HUES6 (cell line): Measurements from ENCODE around the gene CYTH4.

Experiments used
- H3K27ac ChIP-seq: 2 replicates; pipeline ENCODE4 v1.7.0; 2013; ENCODE audit warnings: low read depth, mild to moderate bottlenecking, low read length, inconsistent platforms
- H3K27me3 ChIP-seq: 2 replicates; pipeline ENCODE4 v1.6.1; 2013; ENCODE audit warnings: low read length; ENCODE audit not compliant: control insufficient read depth, insufficient read depth
- H3K36me3 ChIP-seq: 2 replicates; pipeline ENCODE4 v1.6.1; 2013; ENCODE audit warnings: low read length; ENCODE audit not compliant: control insufficient read depth, insufficient read depth
- H3K4me1 ChIP-seq: 2 replicates; pipeline ENCODE4 v1.6.1; 2013; ENCODE audit warnings: low read length; ENCODE audit not compliant: control insufficient read depth, insufficient read depth
- H3K4me3 ChIP-seq: 2 replicates; pipeline ENCODE4 v1.5.1; 2013; ENCODE audit warnings: low read depth, low read length
- H3K9ac ChIP-seq: one replicate; pipeline ENCODE4 v1.6.1; 2013; ENCODE audit warnings: mild to moderate bottlenecking, low read length
- H3K9me3 ChIP-seq: 2 replicates; pipeline ENCODE4 v1.6.1; 2013; ENCODE audit warnings: low read depth, low read length; ENCODE audit not compliant: control insufficient read depth, insufficient read depth

Gene CYTH4

GRCh38 chr22:37275134-37275533, 7.2 kb upstream of the CYTH4 start:
- Histone ChIP-seq H3K9ac (no peak overlapping the region), H3K27me3 (no peaks in the 10 kb centered on the region), H3K4me1 (no peaks in the 10 kb centered on the region; the same call in 1 of the 2 replicates), H3K9me3 (no peaks in the 10 kb centered on the region), H3K36me3 (no peaks in the 10 kb centered on the region), H3K4me3 (no peak overlapping the region), H3K27ac (no peak overlapping the region)

GRCh38 chr22:37275622-37276021, 6.7 kb upstream of the CYTH4 start:
- H3K27ac ChIP-seq = no peak overlapping the region
- no peaks in the 10 kb centered on the region; the same call in 1 of the 2 replicates for H3K4me1 ChIP-seq
- H3K9me3 ChIP-seq = no peaks in the 10 kb centered on the region
- H3K9ac ChIP-seq = no peak overlapping the region
- no peaks in the 10 kb centered on the region for H3K27me3 ChIP-seq
- H3K4me3 ChIP-seq = no peak overlapping the region
- no peaks in the 10 kb centered on the region for H3K36me3 ChIP-seq

- no peak overlapping the region for H3K27ac ChIP-seq
- no peaks in the 10 kb centered on the region for H3K36me3 ChIP-seq
- H3K4me3 ChIP-seq = no peak overlapping the region
- H3K4me1 ChIP-seq = no peaks in the 10 kb centered on the region; the same call in 1 of the 2 replicates
- peaks cover 4% of the 10 kb centered on the region for H3K9me3 ChIP-seq
- H3K9ac ChIP-seq = no peak overlapping the region
- H3K27me3 ChIP-seq = no peaks in the 10 kb centered on the region
These were observed 5.5 kb upstream of the CYTH4 start for GRCh38 chr22:37276776-37277175.

GRCh38 chr22:37277384-37277783, 4.9 kb upstream of the CYTH4 start:
- H3K9me3 ChIP-seq = peaks cover 4% of the 10 kb centered on the region
- H3K4me3 ChIP-seq = no peak overlapping the region
- H3K27me3 ChIP-seq = no peaks in the 10 kb centered on the region
- H3K4me1 ChIP-seq = no peaks in the 10 kb centered on the region; the same call in 1 of the 2 replicates
- H3K36me3 ChIP-seq = no peaks in the 10 kb centered on the region
- H3K9ac ChIP-seq = no peak overlapping the region
- no peak overlapping the region for H3K27ac ChIP-seq

GRCh38 chr22:37278261-37278660, 4.0 kb upstream of the CYTH4 start:
- Histone ChIP-seq H3K4me1 (no peaks in the 10 kb centered on the region; the same call in 1 of the 2 replicates), H3K27me3 (no peaks in the 10 kb centered on the region), H3K9ac (no peak overlapping the region), H3K36me3 (no peaks in the 10 kb centered on the region), H3K4me3 (no peak overlapping the region), H3K9me3 (peaks cover 4% of the 10 kb centered on the region), H3K27ac (no peak overlapping the region)

GRCh38 chr22:37279331-37280181, 2.8 kb upstream of the CYTH4 start:
- Histone ChIP-seq H3K27ac (no peak overlapping the region), H3K36me3 (no peaks in the 10 kb centered on the region), H3K9me3 (peaks cover 4% of the 10 kb centered on the region), H3K9ac (no peak overlapping the region), H3K4me1 (peaks cover 11% of the 10 kb centered on the region), H3K27me3 (no peaks in the 10 kb centered on the region), H3K4me3 (no peak overlapping the region)

- no peaks in the 10 kb centered on the region for H3K27me3 ChIP-seq
- H3K36me3 ChIP-seq = no peaks in the 10 kb centered on the region
- no peak overlapping the region for H3K9ac ChIP-seq
- peaks cover 4% of the 10 kb centered on the region for H3K9me3 ChIP-seq
- no peak overlapping the region for H3K27ac ChIP-seq
- no peak overlapping the region for H3K4me3 ChIP-seq
- H3K4me1 ChIP-seq = peaks cover 15% of the 10 kb centered on the region
These were observed 1.6 kb upstream of the CYTH4 start for GRCh38 chr22:37280718-37281117.

DNA sequence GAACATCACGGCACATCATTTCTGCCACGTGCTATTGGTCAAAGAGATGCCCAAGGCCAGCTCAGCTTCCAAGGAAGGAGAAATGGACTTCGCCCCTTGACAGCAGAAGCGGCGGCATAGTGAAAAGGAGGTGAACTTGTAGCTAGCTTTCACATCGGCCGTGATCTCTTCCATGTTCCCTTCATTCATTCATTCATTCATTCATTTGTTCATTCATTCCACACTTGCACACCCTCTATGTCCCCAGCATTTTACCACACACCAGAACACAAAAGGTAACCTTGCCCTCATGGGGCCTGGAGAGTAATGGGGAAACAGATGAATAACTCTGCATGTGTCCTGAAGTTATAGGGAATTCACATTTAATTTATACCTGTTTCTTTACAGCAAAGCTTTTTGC, 1.1 kb upstream of the CYTH4 start:
- no peaks in the 10 kb centered on the region for H3K27me3 ChIP-seq
- H3K27ac ChIP-seq = no peak overlapping the region
- no peak overlapping the region for H3K4me3 ChIP-seq
- peaks cover 15% of the 10 kb centered on the region for H3K4me1 ChIP-seq
- H3K36me3 ChIP-seq = no peaks in the 10 kb centered on the region
- no peak overlapping the region for H3K9ac ChIP-seq
- H3K9me3 ChIP-seq = peaks cover 4% of the 10 kb centered on the region

DNA sequence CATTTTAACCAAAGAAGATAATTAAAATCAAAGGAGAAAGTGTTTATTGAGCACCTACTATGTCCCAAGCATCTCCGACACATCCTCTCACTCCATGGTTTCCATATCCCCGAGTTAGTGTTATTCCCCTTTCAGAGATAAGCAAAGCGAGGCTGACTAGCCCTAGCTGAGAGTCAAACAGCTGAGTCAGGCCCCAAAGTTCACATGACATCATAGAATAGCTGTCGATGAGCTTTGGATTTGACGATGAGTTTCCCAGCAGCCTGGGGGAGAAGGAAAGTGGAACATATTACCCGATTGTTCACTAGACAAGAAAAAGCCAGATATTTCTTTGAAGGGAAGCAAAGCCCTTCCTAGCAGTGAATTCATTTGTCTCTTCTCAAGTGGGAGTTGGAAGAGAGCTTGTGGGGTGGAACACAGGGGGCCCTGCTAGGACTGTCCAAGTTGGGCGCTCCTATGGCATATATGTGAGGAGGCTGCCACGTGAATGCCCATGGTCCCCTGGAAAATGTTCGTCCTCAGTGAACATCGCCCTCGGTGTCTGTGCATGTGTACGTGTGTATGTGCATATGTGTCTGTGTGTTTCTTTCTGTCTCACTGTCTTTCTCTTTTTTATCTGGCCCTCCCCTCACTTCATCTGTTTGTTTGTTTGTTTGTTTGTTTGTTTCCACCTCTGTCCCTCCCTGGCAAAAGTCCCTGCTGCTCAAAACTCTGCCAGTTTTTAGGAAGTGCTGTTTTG, 493 bp upstream of the CYTH4 start:
- Histone ChIP-seq H3K4me1 (peaks cover 15% of the 10 kb centered on the region), H3K9me3 (peaks cover 4% of the 10 kb centered on the region), H3K27me3 (no peaks in the 10 kb centered on the region), H3K4me3 (no peak overlapping the region), H3K9ac (no peak overlapping the region), H3K36me3 (no peaks in the 10 kb centered on the region), H3K27ac (no peak overlapping the region)

DNA sequence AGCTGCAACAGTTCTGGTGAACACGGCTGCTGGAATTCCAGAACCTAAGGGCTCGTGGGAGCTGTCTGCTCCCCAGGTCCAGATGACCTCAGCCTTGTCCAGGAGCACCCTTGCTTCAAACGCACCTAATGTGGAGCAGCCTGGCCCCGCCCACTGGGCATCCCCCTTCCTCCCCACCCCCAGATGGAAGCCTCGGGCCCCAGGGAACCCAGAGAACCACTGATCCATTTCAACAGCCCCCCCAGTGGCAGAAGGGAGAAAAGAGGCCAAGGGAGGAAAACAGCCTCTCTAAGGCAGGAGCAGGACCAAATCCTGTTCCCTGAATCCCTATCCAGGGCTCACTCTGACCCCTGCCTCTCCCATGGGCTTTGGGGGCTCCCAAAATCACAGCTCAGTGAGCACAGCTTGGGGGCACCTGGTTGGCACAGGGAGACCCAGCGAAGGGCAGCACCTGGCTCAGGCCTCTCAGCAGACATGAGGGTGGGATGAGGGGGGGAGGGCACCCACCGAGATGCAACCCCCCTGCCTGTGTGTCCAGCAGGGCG, 1.2 kb downstream of the CYTH4 start:
- Histone ChIP-seq H3K4me3 (no peak overlapping the region), H3K9me3 (peaks cover 4% of the 10 kb centered on the region), H3K9ac (no peak overlapping the region), H3K36me3 (no peaks in the 10 kb centered on the region), H3K4me1 (peaks cover 15% of the 10 kb centered on the region), H3K27me3 (no peaks in the 10 kb centered on the region), H3K27ac (no peak overlapping the region)
